T47D (cell line): ENCODE results near the gene OR2G3.

ENCODE experiments used
- DNase-seq, 2 experiments: peaks; one replicate each; pipeline versions ENCODE4 v3.0.0 to v3.0.0-alpha.2; 2011 to 2012; ENCODE audit warnings: low read depth in 1 of 2, low spot score in 1 of 2
- JUND ChIP-seq: IDR thresholded peaks from 2 replicates; pipeline ENCODE4 v1.6.1; 2012; ENCODE audit warnings: low read depth
- in situ Hi-C: cut with HindIII; loops from 2 replicates; pipeline ENCODE4 v1.10.0; 2016; ENCODE audit warnings: low sequenced_read_pairs, low pct_unique_long_range_greater_than_20kb

The OR2G3 gene

GRCh38 chr1:247605286-247605685 is at the start of gene OR2G3:
OR2G3 (plus strand) TSS chr1:247605586; CDS start chr1:247605586, 0 bp downstream.
- in situ Hi-C loops: no loop called here

GRCh38 chr1:247557926-247558674 is 47.3 kb upstream of the OR2G3 start:
- TF ChIP-seq JUND: no peak
- DNase-seq: no peak
- in situ Hi-C loops: no loop called here

More at GRCh38 chr1:247605286-247605685, at the start of gene OR2G3:
- no peak for TF ChIP-seq JUND
- DNase-seq: no peak

GRCh38 chr1:247561711-247562110 is 43.7 kb upstream of the OR2G3 start:
- in situ Hi-C loops: no loop called here
- no peak for DNase-seq
- TF ChIP-seq JUND: no peak

- in situ Hi-C loops: no loop called here
- TF ChIP-seq JUND: no peak
- no peak for DNase-seq
These were observed 43.2 kb upstream of the OR2G3 start for GRCh38 chr1:247562198-247562597.

GRCh38 chr1:247574236-247574635 is 31.1 kb upstream of the OR2G3 start:
- no peak for TF ChIP-seq JUND
- in situ Hi-C loops: no loop called here
- DNase-seq: no peak

- DNase-seq: no peak
- TF ChIP-seq JUND: no peak
- in situ Hi-C loops: no loop called here
These were observed 30.7 kb upstream of the OR2G3 start for GRCh38 chr1:247574664-247575063.

- peak in 1 of 2 experiments; percentile 45 for DNase-seq
- TF ChIP-seq JUND: no peak
- in situ Hi-C loops: no loop called here
These were observed 28.9 kb upstream of the OR2G3 start for GRCh38 chr1:247576514-247576913.

GRCh38 chr1:247578946-247579460 is 26.4 kb upstream of the OR2G3 start:
- DNase-seq: no peak
- in situ Hi-C loops: no loop called here
- no peak for TF ChIP-seq JUND

GRCh38 chr1:247588060-247588459 is 17.3 kb upstream of the OR2G3 start, which contains the start of gene OR2G2:
OR2G2 (plus strand) TSS chr1:247588360; CDS start chr1:247588360, 0 bp downstream.
- DNase-seq: no peak
- TF ChIP-seq JUND: no peak
- in situ Hi-C loops: no loop called here

- no peak for DNase-seq
- in situ Hi-C loops: no loop called here
- no peak for TF ChIP-seq JUND
These were observed 8.0 kb downstream of the OR2G3 start for GRCh38 chr1:247613405-247613804.

GRCh38 chr1:247614625-247615024 is 9.2 kb downstream of the OR2G3 start:
- in situ Hi-C loops: no loop called here
- no peak for TF ChIP-seq JUND
- DNase-seq: no peak

GRCh38 chr1:247627951-247628350 is 22.6 kb downstream of the OR2G3 start:
- DNase-seq: peak in 1 of 2 experiments; percentile 36
- no peak for TF ChIP-seq JUND
- in situ Hi-C loops: no loop called here

- in situ Hi-C loops: no loop called here
- TF ChIP-seq JUND: no peak
- DNase-seq: no peak
These were observed 32.6 kb downstream of the OR2G3 start for GRCh38 chr1:247638011-247638410.

- no peak for TF ChIP-seq JUND
- in situ Hi-C loops: no loop called here
These were observed 33.4 kb downstream of the OR2G3 start for GRCh38 chr1:247638781-247639180.

More at GRCh38 chr1:247638781-247639180, 33.4 kb downstream of the OR2G3 start:
- no peak for DNase-seq
